DMS53 treated with DMSO at 0.1 percent for 48 hours (cell line): ENCODE measurements around the gene HS6ST1.

Experiments
- DNase-seq: peaks from one replicate; lab custom pipeline; 2025; ENCODE audit not compliant: unreplicated experiment; lab: John Stamatoyannopoulos, UW

The HS6ST1 gene

DNA sequence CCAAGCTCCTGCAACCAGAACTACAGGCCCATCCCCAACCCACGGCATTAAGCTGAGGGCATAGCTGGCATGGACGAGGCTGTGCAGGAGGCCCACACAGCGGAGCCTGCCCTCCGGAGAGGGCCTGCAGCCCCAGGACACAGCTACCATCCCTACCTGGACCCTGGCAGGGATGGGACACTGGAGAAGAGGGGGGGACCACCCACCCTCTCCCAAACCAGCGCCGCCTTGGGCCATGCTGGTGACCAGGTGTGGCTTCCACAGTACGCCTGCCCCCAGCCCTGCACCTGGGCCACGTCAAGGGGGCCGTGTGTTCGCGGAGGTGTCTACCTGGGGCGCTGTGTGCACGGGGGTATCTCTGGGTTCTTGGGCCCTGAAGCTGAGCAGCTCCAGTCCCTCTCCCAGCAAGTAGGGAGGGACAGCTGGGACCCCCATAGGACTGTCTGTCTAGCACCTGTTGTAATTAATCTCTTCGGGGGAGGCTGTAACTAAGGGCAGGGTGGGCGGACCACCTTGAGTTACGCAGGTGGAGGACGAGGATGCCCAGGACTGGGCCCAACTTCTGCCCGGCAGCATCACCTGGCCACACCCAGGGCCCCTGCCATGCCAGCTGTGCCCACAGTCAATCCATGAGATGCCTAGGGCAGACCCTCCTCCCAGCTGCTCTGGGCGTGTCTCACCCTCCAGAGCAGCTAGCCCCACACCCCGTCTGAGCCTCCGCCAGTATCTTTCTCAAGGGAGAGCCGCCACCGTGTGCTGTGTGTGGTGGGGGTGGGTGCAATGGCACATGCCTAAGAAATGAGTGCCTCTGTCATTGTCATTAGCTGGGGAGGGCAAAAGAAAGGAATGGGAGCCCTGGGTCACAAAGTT lies 18.3 kb downstream of the HS6ST1 start:
- no peak for DNase-seq

DNA sequence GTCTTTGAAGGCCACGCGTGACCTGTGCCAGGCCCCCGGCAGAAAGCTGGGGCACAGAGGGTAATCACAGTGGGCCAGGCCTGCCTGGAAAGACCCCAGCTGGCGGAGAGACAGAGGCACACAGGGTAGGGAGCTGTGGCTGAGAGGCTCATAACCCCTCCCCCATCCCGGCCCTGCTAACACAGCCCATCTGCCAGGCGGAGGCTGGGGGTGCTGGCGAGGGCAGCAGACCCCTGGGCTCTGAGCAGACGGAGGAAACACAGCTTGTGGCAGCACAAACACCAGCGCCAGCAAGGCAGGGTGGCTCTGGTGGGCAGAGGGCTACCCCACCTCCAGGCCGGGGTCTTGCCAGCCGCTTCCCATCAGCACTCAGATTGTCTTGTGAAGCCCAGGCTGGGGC lies 19.0 kb downstream of the HS6ST1 start:
- no peak for DNase-seq

DNA sequence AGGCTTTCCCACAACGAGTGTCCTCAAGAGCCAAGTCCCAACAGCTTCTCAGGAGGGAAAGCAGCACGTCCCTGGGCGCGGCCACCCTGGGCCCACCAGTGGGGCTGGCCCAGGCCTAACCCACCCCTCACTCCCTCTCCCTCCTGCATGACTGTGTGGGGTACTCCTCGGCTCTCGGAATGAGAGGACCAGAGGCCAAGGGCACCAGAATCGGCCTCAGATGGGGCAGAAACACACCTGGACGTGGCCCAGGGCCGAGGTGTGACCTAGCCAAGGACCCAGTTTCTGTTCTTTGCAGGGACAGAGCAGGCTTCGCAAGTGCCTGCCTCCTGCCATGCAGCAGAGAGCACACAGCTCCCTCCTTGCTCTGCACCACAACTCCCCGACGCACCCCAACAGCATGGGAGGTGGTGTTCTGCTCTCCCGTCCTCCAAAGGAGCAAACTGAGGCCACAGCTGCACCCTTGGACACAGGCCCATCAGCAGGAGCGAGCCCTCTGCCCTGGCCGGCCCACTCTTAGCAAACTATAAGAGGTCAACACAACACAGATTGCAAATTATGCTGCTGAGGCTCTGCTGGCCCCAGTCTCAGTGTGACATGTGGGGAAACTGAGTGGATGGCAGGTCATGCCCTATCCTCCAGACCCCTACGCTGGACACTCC lies 19.7 kb downstream of the HS6ST1 start:
- DNase-seq = no peak

DNA sequence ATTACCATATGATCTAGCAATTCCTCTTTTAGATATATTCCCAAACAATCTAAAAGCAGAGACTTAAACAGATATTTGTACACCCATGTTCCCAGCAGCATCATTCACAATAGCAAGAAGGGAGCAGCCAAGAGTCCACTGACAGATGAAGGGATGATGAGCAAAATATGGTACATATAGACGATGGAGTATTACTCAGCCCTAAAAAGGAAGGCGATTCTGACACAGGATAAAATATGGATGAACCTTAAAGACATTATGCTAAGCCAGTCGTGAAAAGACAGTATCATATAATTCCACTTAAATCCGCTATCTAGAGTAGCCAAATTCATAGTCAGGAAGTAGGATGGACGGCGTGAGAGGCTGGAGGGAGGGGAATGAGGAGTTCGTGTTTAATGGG lies 20.4 kb downstream of the HS6ST1 start:
- no peak for DNase-seq

DNA sequence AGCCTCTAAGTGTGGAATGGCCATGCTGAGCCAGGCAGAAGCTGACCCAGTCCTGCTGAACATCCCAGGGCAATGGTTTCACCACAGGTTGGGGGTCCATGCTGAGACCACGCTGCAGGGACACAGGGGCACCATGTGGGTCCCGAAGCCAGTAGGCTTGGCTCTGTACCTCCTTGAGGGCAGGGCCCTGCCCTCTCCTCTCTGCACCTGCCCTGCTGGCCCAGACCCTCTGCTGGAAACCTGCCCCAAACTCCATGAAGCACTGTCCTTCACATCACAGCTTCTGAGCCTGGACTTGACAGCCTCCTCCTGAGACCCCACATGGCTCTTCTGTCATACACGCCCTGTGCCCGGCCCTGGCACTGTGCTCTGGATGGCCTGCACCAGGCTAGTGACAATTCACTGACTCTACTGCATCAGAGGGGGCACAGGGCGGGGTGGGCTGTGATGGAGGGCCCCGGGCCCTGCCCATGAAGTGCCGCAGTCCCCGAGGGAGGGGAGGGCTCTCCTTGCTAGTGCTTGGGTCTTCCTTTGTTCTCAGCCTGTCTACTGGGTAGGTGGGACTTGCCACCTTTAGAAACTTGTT lies 24.7 kb downstream of the HS6ST1 start:
- no peak for DNase-seq

DNA sequence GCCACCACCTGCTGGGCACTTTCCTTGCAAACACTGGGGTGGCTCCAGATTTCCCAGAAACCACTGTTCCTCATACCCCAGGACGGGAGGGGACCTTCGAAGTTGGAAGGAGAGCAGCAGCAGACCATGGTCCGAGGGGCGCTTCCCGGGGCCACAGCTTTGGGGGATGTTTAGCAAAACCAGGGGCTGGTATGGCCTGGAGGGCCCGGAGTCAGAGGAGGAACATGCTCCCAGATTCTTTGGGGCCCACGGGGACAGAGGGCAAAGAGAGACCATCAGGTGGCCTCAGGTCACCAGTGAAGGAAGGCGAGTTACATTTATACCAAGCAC lies 25.3 kb downstream of the HS6ST1 start:
- DNase-seq = no peak

DNA sequence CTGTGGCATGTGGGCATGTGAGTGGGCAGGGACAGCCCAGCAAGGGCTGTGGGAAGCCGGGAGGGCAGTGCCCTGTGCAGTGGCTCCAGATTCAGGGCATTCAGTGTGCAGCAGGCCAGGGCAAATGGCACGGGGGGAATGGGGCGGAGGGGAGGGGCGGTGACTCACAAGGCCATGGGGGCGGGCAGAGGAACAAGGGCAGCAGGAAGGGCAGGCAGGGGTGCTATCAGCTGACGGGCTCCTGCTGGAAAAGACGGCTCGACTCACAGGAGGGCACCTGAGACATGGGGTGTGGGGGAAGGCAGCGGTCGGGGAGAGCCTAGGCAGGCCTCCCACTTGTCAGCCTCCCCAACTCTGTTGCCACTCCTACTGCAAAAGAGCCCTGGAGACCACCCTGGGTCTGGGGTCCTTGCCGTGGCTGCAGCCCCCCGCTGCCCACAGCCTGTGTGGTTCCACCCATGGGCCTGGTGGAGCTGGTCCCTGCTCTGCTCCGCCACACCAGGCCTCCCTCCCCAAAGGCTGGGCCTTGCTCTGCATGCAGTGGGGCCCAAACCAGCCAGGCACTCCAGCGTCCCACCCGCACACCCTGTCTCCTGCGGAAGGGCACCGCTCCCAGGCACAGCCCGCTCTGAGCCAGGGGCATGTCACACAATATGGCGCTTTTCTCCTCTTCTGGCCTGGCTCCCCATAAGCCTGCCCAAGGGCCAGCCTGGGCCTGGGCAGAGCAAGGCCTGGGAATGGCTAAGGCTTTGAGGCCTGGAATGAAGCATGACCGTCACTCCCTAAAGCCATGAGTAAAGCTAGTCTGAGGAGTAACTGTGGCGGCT lies 25.9 kb downstream of the HS6ST1 start:
- no peak for DNase-seq

DNA sequence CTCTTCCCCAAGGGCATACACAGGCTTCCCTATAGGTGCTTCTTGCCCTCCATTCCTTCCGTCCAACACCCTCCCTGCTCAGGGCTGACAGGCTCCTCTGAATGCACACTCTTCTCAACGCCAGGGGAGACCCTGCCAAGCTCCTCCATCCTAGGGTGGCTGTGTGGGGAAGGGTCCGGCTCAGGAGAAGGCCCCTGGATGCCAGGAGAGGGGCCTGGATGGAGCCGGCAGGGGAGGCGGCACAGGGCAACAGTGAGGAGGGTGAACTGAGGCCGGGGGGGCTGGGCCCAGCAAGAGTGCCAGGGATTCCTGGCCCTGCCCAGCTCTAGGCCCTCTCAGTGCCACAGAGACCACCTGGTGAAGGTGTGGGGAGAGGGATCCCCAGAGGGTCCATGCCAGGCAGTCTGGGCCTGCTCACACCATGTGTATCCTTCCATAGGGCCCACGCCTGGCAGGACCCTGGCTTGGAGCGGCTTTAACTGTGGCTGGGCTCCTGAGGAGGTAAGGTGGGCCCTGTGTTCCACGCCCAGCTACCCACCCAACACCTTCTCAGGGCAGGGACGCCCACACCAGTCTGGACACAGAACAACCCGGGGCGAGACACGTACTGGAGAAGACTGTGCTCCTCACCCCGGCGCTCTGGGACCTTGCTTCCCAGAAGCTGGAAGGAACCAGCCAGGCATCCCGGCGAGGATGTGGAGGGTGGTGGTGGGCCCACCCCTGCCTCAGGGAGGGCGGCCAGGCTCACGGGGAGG lies 26.6 kb downstream of the HS6ST1 start:
- DNase-seq = no peak

DNA sequence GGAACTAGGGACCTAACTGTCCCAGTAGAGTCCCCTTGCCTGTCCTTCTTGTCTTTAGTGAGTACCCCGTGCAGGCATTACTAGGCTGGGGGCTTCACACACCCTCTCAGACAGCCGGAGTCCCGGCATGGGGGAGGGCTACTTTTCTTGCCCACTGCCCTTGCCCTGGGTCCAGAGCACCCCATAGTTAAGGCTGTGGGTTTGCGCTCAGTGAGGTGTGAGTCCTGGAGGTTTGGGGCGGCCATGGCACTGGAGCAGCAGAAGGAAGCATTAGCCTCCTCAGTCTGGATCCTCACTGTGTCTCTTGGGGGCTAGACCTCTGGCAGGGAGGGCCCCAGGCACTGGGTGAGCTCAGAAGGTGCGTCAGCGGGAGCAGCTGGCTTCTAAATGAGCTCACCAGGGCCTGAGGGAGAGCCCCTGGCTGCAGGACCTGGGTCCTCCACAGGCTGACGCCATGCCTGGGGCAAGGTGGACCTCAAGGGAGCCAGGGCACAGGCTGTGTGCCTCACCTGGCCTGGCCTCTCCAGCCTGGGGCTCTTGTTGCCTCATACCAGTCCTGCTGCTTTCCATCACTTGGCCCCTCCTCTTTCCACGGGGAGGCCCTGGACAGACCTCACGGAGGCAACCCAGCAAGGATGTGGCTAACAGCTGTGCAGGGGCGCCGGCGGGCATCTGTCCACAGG lies 27.4 kb downstream of the HS6ST1 start:
- DNase-seq = no peak

DNA sequence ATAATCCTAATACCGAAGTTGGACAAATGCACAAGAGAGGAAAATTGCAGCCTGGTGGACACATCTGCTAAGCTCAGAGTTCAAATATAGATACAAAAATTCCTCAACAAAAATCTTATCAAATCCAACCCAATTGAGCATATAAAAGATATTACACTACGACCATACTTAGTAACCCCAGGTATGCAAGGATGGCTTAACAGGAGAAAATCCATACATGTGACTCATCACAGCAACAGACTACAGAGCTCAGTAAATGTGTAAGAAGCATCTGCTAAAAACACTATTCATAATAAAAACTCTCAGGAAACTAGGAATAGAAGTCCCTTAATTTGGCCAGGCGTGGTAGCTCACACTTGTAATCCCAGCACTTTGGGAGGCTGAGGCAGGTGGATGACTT lies 28.3 kb downstream of the HS6ST1 start:
- no peak for DNase-seq

DNA sequence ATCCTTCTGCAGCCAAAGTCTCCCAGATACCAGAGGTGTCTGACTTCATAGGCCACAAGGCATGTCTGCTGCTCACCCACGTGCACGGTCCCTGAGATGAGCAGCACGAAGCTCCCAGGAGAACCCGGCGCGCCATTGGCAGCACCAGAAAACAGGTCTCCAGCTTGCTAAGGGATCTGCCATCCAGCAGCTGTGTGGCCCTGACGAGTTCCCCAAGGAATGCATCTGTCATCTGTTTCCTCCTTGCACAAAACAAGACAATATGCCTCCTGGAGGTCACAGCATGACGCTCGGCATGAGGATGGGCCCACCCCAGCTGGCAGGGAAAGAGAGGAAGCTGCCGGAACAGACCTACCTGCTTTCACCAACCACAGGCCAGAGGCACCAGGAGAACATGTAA lies 29.2 kb downstream of the HS6ST1 start:
- no peak for DNase-seq

DNA sequence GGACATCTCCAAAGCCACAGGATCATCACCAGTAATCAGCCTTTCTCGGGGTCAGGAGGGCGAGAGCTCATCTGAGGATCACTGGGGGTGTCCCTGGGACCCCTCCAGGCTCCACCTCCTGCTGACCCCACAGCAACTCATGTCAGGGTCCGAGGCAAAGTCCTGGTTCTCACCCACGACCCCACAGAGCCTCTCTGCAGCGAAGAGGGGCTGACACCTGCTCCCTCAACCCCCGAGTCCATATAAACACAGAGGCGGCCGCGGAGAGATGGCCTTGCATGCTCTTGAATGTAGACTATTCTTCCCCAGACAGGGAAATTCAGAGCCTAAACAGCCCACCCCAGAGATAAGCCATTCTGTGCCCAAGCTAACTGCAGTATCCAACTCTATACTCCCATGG lies 29.9 kb downstream of the HS6ST1 start:
- DNase-seq = no peak

DNA sequence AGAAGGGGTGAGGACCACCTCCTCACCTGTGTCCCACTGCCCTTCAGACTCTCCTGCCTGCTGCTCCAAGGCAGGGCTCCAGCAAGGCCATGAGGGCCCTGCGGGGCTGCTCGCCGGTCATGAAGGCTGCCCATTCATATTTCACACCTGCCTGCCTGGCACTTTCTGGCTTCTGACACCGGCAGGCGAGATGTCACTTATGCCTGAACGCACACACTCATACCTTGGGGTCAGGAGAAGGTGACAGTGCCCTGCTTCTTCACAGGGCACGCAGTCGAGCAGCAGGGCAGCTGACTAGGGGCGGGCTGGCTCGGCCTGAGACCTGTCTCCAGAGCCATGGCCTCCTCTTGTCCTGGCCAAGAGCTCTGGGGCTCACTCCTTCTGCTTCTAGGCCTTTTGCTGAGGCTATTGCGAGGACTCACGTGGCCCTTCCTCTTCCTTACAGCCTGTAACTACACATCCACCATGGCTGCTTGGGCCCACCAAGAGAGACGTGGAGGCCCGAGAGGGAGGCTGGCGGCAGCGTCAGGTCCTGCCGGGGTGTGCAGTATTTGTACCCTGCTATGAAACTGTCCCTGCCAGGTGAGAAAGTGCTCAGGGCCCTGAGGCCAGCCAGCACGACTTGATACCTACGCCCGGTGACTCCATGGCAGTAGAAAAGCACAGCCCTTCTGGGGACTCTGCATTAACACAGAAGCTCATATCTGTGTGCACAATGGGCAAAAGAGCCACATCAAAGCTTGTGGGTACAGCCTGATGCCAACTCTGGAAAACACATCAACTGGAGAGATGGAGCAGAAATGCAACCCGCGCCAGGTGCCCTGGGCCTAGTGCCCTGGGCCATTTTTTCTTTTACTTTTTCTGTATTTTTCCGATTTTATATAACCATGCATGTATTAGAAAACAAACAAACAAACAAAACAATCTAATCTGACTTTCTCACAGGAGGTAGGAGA lies 30.6 kb downstream of the HS6ST1 start:
- DNase-seq = no peak

DNA sequence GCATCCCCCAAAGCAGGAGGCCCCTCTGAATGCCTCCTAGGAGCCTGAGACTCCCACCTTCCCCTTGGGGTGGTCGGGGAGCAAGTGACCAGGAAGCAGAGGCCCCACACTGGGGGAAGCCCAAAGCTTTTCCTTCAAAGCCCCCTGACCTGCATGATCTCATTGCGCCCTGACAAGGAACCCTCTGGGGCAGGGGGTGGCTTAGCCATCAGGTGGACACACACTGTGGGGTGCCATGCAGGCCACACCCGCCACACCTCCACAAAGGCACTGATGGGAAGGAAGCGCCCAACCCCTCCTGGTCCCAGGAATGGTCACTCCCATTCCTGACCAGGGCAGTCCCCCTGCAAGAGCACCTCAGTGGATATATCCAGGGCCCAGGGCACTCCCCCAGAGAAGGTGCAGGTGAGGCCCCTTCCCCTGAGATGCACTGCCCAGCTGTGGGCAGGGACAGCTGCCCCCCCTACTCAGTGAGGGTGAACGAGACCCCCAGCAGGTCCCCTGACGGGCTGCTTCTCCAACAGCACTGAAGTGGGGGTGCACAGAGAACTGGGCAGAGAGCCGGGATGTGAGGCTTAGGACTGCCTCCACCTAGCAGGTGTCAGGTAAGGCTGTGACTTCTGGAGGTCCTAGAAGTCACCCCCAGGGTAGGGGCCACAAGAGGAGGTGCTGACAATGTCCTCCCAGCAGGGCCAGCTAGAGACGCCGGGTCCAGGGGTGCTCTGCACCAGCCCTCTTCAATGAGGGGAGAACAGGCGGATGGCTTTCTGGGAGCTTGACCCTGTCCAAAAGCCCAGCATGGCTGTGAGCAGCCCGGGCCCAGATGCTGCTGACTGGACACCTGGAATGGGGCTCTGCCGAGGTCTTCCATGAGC lies 31.5 kb downstream of the HS6ST1 start:
- DNase-seq = no peak

DNA sequence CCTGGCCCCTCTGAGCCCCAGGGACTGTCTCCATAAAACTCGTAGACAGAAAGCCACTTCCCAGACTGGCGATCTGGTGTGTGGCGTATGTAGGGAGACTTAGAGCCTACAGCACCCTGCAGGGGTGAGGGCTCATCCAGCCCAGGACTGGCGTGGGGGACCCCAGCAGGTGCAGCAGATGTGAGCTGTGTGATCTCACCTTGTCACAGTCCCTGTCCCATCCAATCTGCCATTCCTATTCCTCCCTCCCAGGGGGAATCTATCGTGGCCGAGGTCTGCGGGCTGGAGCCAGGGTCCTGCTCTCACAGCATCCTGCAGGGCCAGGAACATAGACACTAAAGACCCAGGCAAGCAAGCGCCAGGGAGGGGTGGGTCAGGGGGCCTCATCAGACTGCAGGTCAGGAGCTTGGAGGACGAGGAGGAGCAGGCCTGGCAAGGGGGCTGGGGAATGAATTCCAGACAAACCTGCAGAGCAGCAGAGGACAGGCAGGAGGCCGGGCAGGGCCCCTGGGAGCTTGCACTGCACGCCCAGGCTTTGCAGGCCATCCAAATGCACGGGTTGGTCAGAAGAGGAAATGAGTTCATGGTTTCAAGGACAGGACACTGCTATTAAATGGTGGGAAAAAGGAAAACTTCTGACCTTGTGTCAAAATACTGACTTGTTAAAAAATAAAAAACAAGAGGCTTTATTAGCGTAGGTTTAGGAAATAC lies 32.5 kb downstream of the HS6ST1 start:
- DNase-seq = no peak

DNA sequence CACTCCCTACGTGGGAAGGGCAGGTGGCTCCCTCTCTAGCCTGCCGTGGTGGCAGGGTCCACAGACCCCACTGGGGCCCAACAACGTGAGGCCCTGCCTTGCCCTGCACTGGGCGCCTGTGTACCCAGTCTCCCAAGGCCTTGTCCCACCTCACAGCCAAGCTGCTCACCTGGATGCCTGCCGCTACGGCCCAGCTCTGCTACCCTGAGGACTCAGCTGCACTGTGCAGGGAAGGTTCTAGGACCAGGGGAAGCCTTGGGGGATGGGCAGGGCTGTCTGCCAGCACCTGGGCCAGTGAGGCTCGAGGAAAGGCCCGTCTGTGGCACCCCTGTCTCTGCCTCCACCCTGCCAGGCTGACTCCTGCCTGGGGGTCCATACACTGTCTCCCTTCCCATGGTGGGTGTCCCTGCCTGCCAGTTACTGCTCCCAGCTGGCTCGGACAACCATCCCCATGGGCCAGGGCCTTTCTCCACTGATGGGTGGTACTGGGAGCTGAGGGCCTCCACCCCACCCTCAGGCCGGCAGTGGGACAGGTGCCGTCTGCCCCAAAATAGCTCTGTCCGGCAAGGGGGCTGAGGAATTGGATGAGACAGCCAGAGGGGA lies 33.2 kb downstream of the HS6ST1 start:
- DNase-seq = no peak

DNA sequence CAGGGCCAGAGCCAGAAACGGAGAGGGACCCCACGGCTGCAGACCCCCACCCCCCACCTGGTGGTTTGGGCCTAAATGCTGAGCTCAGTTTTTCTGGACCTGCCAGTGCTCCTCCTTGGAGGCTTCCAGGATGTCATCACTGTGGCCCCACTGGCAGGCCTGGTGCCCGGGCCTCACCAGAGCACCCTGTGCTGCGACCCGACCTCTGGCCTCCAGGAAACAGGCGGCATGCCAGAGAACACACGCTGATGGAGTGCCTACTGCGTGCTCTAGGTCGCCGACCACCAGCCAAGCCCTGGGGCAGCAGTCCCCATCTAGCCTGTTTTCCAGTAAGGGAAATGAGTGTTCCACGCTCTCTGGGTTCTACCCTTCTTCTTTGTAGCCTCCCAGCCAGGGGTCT lies 33.8 kb downstream of the HS6ST1 start:
- no peak for DNase-seq
